Muscle of back (tissue), 11 donors: Measurements from ENCODE around the gene PEPD. TPM values are rescaled to one million over a fixed set of nuclear protein-coding genes. Genes with fewer than 3 reads are reported as not detected.

Source experiments
- DNase-seq, 3 donors: peaks; one replicate each; pipeline versions ENCODE4 v3.0.0 to v3.0.0-alpha.2; 2013
- polyA plus RNA-seq, 10 donors: library from polyadenylated mRNA; unstranded; fragments of 120-200 nt; gene quantifications; one replicate each; pipeline ENCODE4 v1.2.1, GENCODE V29; 2013; ENCODE audit not compliant: insufficient read length in 10 of 10

Gene PEPD
- polyA plus RNA-seq, 10 donors = 35.9 to 53.2 (median 44.4) TPM

GRCh38 chr19:33366127-33366526 lies 155.5 kb downstream of the PEPD start:
- no peak for DNase-seq

- DNase-seq = no peak
These were observed 155.9 kb downstream of the PEPD start for GRCh38 chr19:33365691-33366090.

- DNase-seq = no peak
These were observed 158.1 kb downstream of the PEPD start for GRCh38 chr19:33363476-33363875.

- DNase-seq = no peak
These were observed 158.9 kb downstream of the PEPD start for GRCh38 chr19:33362508-33363228.

GRCh38 chr19:33359581-33359980 lies 162.0 kb downstream of the PEPD start:
- DNase-seq = no peak

GRCh38 chr19:33358408-33358807 lies 163.2 kb downstream of the PEPD start:
- no peak for DNase-seq

- peak in 2 of 3 donors; percentile 36 to 67 for DNase-seq
These were observed 164.0 kb downstream of the PEPD start for GRCh38 chr19:33357556-33357955.

GRCh38 chr19:33355535-33355934 lies 166.1 kb downstream of the PEPD start:
- DNase-seq = no peak

- DNase-seq = peak in 1 of 3 donors; percentile 28
These were observed 170.9 kb downstream of the PEPD start for GRCh38 chr19:33350538-33351309.

- no peak for DNase-seq
These were observed 172.0 kb downstream of the PEPD start for GRCh38 chr19:33349319-33350289.

GRCh38 chr19:33348301-33349010 lies 173.1 kb downstream of the PEPD start:
- no peak for DNase-seq

- DNase-seq = no peak
These were observed 174.3 kb downstream of the PEPD start for GRCh38 chr19:33347300-33347699.

GRCh38 chr19:33346665-33347064 lies 174.9 kb downstream of the PEPD start:
- no peak for DNase-seq

GRCh38 chr19:33345163-33345562 lies 176.4 kb downstream of the PEPD start:
- no peak for DNase-seq

- peak; percentile 62 to 92 (median 73) for DNase-seq
These were observed 177.0 kb downstream of the PEPD start for GRCh38 chr19:33344573-33344925.

- DNase-seq = peak; percentile 62 to 82 (median 81)
These were observed 177.6 kb downstream of the PEPD start for GRCh38 chr19:33343859-33344572.

- no peak for DNase-seq
These were observed 178.3 kb downstream of the PEPD start for GRCh38 chr19:33343301-33343700.

GRCh38 chr19:33340991-33341390 lies 180.6 kb downstream of the PEPD start:
- DNase-seq = no peak

- DNase-seq = no peak
These were observed 182.3 kb downstream of the PEPD start for GRCh38 chr19:33339016-33339984.
